GM19455 (cell line): ENCODE measurements around the gene CCNB3.
"Not testable (repeated sequence)": the region's sequence is repeated elsewhere in the genome, so short reads cannot be mapped to it uniquely, and the experiment has no call there.

Experiments
- ATAC-seq: cut with Tn5 transposase; IDR thresholded peaks from one replicate; pipeline ENCODE4 v1.9.1; 2021; ENCODE audit not compliant: unreplicated experiment

Gene CCNB3

GRCh38 chrX:50204364-50204899 lies at the start of gene CCNB3:
Gene CCNB3, plus strand, starts transcription at chrX:50204765. Its CDS starts 80,399 bp downstream, at chrX:50285164.
- peak; percentile 96 for ATAC-seq

GRCh38 chrX:50157545-50158135 lies 46.9 kb upstream of the CCNB3 start:
- ATAC-seq: no peak

GRCh38 chrX:50158593-50158992 lies 46.0 kb upstream of the CCNB3 start:
- ATAC-seq: no peak

GRCh38 chrX:50161127-50161526 lies 43.4 kb upstream of the CCNB3 start:
- ATAC-seq: no peak

- no peak for ATAC-seq
These were observed 38.8 kb upstream of the CCNB3 start for GRCh38 chrX:50165727-50166126.

GRCh38 chrX:50167366-50167765 lies 37.2 kb upstream of the CCNB3 start:
- no peak for ATAC-seq

GRCh38 chrX:50168241-50168687 lies 36.3 kb upstream of the CCNB3 start:
- no peak for ATAC-seq

- no peak for ATAC-seq
These were observed 34.8 kb upstream of the CCNB3 start for GRCh38 chrX:50169717-50170116.

GRCh38 chrX:50180073-50180940 lies 24.3 kb upstream of the CCNB3 start:
- no peak for ATAC-seq

GRCh38 chrX:50183891-50184290 lies 20.7 kb upstream of the CCNB3 start:
- no peak for ATAC-seq

- no peak for ATAC-seq
These were observed 15.5 kb upstream of the CCNB3 start for GRCh38 chrX:50188859-50189600.

- ATAC-seq: no peak
These were observed 6.2 kb upstream of the CCNB3 start for GRCh38 chrX:50198348-50198747.

GRCh38 chrX:50200907-50201306 lies 3.7 kb upstream of the CCNB3 start, which contains the start of gene AKAP4:
Gene AKAP4, minus strand, starts transcription at chrX:50201007. Its CDS starts 118 bp downstream, at chrX:50200889.
- no peak for ATAC-seq

- ATAC-seq: no peak
These were observed 2.0 kb upstream of the CCNB3 start for GRCh38 chrX:50202539-50202938.

GRCh38 chrX:50206753-50207152 lies 2.2 kb downstream of the CCNB3 start:
- ATAC-seq: no peak

GRCh38 chrX:50211510-50211909 lies 6.9 kb downstream of the CCNB3 start:
- ATAC-seq: no peak

- ATAC-seq: no peak
These were observed 76.7 kb downstream of the CCNB3 start for GRCh38 chrX:50281253-50281652.

- ATAC-seq: no peak
These were observed 122.7 kb downstream of the CCNB3 start for GRCh38 chrX:50327235-50327634.

GRCh38 chrX:50332668-50333067 lies 128.1 kb downstream of the CCNB3 start:
- not testable (repeated sequence) for ATAC-seq

- no peak for ATAC-seq
These were observed 128.7 kb downstream of the CCNB3 start for GRCh38 chrX:50333308-50333707.

- ATAC-seq: no peak
These were observed 139.4 kb downstream of the CCNB3 start for GRCh38 chrX:50343917-50344316.
